HK-2 (cell line): ENCODE results near the gene PARVB.

Experiments used
- DNase-seq: peaks from one replicate; pipeline ENCODE4 v3.0.0-alpha.2; 2018; ENCODE audit not compliant: unreplicated experiment

Gene PARVB

DNA sequence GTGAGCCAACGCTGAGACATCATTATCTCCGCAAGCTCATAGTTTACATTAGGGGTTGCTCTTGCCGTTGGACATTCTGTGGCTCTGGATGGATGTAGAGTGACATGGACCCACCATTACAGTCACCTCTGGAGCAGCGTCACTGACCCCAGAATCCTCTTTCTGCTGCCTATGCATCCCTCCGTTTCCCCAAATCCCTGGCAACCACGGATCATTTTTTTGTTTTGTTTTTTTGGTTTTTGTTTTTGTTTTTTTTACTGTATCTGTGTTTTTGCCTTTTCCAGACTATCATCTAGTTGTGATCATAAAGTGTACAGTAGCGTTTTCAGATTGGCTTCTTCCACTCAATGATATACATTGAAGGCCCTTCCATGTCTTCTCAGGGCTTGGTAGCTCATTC is 4.0 kb downstream of the PARVB start:
- DNase-seq = no peak

DNA sequence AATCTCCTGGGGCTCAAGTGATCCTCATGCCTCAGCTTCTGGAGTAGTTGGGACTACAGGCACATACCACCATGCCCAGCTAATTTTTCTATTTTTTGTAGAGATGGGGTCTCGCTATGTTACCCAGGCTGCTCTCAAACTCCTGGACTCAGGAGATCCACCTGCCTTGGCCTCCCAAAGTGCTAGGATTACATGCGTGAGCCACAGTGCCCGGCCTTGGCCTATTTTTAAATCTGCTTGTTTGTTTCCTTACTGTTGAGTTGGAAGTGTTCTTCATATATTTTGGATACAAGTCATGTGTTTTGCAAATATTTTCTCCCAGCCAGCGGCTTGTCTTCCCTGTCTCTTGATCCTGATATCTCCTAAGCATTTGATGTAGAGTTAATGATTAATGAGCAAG is 5.0 kb downstream of the PARVB start:
- DNase-seq = no peak

DNA sequence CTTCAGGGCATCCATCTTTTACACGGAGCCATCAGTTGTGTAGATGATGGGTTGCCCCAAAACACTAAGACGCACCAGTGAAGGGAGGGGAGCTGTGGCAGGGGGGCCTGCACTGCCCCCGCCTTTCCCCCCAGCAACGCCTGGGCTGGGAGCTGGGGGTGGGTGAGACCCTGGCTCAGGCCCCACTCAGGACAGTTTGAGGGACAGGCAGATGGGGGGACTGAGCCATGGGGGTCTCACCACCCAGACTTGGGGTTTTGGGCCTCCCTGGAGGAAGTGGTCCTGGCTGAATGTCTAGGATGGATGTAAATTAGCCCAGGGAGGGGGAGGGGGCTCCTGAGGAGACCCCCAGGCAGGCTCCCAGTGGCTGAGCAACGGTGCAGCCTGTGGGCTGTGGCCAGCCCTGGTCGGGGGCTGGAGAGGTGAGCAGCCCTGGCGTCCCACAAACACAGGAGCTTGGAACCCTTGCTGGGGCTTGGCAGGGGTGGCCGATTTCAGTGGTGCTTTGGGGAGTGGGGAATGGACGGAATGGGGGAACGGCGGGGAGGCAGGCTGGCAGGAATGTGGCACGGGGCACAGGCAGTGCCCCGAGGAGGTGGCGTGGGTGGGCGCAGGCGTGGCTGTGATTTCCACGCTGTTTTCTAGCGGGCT is 6.1 kb downstream of the PARVB start:
- DNase-seq = no peak

DNA sequence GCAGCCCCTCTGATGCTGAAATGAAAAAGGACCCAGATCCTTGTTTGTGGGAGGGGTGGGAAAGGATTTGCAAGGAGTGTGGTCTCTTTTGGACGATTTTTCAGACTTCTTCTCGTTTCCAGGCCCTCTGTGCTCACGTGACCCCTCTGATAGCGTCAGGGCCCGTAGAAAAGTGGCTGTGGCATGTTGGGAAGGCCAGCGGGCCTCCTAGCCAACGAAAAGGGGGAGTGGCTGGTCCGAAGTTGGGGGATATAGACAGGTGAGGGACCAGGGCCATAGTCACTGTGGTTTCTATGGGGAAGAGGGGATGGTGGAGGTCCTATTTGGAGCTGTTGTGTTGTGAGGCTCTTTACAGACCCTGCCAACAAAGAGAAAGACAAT is 6.6 kb downstream of the PARVB start:
- no peak for DNase-seq

DNA sequence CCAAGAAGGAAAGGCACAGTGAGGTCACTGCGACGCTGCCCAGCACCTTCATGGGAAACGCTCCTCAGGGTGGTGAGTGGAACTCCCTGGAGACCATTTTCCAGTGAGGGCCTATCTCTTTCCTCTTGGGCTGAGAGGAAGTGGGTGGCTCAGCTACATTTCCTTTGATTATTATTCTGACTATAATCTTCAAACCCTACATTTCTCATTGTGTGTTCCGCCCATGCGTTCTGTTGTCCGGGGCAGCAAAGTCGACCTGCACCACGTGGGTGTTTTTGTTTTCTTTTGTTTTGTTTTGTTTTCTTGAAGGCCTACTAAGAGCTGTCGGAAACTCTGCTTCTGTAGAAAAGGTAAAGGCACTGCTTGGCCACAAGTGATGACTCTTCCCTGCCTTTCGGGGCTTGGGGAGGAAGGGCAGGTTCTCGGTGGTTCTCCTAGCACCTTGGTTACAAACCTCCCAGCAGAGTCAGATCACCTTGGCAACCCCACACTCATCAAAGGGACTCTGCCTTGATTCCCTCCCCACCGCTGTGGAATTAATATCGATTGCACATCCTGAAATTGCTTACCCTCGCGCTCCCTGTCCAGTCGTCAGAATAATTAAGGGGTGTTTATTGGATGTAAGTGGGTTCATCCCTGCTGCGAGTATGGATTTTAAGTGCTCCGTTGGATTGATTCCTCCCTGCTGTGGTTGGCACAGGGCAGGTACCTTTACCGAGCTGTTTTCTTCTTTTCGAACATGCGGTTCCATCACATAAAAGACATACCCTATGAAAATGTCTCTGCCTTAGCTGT is 7.3 kb downstream of the PARVB start:
- no peak for DNase-seq

DNA sequence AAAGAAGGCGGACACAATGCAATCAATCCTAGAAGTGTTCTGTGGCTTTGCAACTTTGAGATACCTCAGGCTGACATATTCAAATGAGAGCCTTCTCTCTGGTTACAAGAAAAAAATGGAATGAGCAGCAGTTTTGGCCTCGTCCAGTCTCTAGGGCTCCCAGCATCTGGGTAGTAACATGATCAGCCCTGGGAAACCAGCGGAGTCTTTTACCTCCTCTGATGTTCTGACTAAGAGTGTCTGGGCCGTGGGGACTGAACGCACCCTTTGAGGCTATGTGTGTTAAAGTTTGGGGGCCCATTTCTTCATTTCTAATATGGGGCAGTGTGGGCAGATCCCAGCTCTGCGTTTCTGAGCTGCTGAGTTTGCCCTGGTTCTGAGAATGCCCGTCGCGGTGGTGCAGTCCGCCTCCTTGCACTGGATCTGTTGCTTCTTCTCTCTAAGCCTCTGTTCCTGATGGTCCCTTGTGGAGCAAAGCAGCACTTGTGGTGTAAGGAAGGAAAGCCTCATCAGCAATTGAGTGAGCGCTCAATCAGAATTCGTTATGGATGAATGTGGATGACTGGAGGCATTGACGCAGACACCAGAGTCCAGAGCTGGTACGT is 8.1 kb downstream of the PARVB start:
- no peak for DNase-seq

DNA sequence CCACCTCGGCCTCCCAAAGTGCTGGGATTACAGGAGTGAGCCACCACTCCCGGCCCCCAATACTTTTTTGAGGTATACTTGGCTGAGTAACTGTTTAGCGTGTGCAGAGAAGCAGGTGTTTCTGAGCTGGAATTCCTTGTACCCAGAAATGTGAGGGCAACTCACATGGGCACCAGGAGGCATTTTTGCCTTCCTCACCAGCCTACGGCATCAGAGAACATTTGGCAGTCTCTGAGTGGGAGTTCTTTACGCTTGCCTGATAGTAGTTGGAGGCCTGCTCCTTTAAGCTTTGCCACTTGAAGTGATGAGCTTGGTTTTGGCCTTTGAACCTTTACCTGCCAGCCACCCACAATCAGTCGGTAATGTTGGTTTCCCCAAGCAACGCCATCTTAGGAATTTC is 9.2 kb downstream of the PARVB start:
- DNase-seq = no peak

DNA sequence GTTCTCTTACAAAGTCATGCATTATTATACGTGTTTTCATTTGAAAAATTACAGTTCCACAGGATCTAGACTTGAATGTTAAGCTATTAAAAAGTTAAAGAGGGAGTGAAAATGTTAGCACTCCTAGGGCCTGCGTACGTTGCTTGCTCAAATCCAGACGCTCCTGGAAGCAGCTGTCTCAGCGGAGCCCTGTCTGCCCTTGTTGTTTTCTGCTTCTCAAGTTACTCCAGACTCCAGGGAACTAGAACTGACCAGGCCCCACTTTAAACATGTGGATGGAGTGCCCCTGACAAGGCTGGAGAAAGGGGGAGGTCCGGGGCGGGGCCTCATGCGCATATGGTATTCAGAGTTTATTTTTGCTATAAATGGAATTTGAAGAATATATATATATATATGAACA is 9.6 kb downstream of the PARVB start:
- no peak for DNase-seq

DNA sequence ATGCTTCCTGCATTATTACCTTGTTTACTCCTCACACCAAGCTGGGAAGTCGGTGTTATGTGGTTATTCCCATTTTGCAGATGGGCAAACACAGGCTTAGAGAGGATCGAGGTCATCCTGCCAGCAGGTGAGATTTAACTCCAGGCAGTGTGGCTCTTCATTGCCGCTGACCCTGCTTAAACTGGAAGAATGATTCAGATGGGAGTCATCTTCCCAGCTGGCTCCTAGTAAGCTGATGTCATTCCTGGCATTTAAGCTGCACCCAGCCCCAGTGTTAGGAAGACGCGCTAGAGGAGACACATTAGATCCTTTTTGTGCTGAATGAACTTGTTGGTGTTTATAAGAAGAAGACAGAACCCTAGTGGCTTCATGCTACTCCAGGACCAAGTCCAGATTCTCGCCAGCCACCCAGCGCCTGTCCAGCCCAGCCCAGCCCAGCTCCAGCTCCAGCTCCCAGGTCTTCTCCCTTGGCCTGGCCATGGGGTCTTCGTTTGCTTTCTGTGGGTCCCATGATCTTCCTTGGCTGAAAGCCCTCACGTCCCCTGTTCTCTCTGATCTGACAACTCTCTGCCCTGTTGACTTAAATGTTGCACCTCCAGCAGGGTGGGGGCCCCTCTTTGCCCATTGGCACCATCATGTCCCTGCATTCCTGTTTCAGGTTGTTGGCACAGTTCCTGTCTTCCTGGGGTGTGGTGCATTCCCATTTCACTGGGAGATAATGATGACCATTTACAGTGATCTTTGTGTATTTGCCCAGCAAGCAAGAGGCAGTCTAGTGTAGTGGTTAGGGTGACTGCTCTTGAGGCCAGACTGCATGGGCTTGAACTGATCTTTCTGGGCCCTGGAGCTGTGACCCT is 13.6 kb downstream of the PARVB start:
- peak; percentile 56 for DNase-seq

DNA sequence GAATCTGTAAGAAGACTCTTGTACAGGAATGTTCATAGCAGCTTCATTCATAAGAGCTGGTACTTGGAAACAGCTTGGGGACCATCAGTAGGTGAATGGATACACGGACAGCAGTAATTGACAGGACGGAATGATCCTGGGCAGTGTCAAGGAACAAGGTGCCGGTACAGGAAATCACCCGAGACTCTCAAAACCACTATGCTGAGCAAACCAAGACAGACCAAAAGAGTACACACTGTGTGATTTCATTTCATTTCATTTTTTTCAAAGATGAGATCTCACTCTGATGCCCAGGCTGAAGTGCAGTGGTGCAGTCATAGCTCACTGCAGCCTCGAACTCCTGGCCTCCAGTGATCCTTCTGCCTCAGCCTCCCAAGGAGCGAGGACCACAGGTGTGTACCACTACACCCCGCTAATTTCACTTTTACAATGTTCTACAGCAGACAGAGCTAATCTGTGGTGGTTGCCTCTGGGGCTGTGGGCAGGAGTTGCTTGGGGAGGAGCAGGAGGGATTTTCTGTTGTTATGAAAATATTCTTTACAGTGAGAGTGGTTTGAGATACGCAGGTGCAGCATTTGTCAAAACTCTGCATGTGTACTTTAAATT is 15.6 kb downstream of the PARVB start:
- no peak for DNase-seq

DNA sequence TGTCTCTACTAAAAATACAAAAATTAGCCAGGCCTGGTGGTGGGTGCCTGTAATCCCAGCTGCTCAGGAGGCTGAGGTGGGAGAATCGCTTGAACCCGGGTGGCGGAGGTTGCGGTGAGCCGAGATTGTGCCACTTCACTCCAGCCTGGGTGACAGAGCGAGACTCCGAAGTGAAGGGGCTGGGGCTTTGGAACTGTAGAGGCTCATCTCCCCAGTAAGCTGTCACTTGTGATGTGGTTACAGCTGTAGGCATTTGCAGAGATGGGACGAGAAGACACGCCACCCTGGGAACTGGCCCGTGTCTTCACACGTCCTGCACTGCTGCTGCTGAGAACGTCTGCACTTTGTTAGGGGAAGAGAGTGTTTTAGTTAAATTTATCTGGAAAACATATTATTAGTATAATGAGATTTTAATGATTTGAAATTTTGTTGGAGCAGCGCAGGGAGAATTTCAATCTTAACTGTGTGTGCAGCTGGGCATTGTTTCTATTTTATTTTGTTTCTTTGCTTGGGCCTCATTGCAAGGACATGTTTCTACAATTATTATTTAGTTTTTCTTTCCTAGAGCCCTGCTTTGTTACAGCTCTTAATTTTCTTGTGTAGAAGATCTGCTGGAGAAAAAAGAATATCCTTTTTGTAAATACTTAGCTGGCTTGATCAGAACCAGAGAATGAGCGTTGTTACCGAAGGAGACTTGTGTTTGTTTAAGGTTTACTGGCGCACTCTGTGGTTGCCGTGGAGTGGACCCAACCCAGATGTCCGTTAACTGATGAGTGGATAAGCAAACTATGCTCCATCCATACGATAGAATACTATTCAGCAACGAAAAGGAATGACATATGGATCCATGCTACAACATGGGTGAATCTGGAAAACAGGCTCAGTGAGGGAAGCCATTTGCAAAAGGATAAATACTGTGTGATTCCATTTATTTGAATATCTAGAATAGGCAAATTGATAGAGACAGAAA is 18.4 kb downstream of the PARVB start:
- no peak for DNase-seq

DNA sequence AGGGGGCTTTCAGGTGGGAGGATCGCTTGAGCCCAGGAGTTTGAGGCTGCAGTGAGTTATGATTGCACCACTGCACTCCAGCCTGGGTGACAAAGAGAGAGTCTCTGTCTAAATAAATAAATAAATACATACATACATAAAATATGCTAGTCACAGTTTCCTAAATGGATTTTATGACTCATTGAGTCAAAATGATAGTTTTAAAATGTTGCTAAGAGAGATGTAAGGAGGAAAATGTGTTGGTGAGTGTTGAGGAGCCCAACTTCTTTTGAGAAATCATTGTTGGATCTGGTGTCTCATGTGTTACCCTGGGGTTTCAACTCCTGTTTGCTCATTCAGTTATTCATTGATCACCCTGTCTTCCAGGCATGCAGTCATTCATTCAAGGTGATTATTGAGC is 21.0 kb downstream of the PARVB start:
- DNase-seq = no peak

DNA sequence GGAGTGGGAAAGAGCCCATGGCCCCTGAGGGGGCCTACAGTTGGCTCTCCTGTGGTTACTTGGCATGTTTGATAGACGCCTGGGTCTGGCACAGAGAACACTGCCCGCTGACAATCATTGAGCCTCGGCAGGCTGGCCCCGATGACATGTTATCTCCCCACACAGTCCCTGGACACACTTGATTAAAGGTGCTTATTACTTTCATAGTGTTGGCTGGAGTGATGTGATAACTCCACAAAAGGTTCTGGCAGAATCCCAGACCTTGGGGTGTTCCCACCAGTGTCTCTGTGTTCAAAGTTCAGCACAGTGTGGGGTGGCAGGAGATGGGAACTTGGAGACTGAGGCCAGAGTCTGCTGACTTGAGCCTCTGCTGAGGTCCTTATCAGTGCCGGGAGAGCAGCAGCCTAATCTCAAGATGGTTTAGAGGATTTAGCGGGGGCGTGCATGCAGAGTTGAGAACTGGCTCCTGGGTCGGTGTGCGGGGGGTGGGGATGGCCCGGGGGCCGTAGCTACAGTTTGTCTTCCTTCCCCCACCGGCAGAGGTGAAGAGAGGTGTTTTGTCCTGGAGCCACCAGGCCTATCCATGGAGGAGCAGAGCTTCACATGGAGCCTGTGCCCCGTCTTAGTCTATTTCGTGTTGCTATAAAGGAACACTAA is 22.5 kb downstream of the PARVB start:
- DNase-seq = no peak

DNA sequence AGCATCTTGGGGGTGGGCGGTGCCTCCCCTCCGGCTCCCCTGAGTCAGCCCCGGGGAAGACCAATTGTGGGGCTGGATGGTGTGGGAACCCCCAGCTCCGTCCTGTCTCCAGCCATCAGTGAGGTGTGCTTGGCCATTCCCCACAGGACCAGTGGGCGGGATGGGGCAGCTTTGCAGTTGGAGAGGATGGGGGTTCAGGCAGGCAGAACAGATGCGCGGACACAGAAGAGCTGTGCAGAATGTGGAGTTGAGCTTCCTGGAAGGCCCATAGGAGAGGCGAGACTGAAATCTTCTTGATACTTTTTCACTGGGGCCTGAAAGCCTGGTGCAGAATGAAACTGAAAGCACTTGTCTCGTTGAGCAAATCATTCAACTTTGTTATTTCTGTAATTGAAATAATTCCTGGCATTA is 23.8 kb downstream of the PARVB start:
- DNase-seq = no peak

DNA sequence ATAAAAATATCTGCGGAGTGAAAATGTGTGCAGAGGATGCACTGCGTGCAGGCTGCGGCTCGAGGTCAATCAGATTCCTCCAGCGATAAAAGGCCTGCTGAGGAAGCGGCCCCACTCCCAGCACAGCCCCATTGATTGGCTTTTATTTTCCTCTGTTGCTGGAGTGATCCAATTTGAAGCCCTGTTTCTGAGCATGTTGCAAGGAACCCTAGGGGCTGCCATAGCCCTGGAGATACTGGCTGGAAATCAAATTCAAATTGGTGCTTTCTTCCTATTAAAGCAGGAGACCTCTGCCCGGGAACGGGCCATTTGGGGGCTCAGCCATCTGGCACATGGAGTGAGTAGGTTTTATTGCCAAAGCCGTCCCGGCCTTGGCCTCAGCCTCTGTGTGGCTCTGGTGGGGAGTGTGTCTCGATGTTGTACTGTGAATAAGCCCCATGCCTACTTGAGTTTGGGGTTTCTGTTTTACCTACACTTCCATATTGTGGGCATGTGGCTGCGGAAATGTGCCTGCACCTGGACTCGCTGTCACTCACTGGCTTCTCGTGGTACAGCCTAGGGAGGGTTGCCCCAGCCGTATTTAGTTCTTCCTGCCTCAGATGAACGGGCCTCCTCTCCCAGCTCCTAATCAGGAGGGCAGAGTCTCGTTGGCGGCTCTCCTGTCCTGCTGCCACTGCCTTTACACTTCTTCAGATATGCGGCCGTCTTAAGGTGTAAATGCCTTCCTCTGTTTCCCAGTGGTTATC is 25.6 kb downstream of the PARVB start:
- DNase-seq = no peak

DNA sequence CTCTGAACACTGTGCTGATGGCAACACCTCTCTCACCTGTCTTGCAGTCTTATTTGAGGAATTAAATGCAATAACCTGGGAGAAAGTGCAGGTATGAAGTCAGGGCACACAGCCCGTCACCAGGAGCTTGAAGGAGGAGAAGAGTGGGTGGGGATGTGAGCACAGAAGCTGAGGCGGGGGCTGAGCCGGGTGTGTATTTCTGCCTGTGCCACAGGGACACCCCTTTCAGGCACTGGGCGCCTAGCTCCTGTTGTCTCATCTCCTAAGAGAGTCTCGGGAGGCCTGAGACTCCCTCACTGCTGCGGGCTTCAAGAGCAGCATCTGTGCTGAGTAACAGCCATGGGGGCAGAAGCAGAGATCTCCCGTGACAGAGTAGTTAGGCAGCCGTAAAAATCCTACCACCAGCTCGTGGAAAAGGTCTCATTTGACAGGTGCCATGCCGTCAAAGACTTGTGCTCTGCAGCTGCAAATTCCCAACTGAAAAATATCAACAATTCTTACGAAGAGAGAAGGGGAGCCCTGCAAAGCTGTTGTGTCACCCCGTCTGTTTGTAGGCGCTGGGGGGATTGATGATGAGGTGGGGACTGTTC is 26.8 kb downstream of the PARVB start:
- DNase-seq = no peak

DNA sequence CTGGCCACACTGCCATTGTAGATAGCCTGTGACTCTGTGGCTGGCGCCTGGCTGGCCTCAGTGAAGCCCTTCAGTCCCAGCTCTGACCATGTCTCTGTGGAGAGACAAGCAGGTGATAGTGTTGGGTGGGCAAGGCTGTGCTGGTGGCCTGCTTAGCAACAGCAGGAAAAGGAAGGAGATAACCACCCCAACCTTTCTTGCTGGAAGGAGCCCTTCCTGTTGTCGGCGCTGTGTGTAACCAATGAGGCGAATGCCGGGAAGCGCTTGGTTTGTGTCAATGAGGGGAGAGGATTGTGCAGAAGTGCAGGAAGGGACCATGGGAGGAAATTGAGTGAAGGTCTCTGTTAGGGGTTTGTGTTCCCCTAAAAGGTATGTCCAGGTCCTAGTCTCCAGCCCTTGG is 27.3 kb downstream of the PARVB start:
- DNase-seq = no peak

DNA sequence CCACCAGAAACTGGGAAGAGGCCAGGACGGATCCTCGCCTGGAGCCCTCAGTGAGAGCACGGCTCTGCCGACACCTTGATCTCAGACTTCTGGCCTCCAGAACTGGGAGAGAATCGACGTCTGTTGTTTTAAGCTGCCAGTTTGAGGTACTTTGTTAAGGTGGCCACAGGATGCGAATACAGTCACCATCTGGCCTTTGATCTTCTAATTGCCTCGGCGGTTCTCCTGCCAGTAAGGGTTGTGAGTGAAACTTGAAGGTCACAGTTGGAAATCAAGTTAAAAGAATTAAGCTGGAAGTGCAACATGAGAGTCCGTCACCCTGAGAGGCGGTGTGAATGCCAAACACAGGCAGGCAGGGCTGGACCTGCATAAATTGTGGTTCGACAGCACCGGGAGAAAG is 27.9 kb downstream of the PARVB start:
- no peak for DNase-seq

DNA sequence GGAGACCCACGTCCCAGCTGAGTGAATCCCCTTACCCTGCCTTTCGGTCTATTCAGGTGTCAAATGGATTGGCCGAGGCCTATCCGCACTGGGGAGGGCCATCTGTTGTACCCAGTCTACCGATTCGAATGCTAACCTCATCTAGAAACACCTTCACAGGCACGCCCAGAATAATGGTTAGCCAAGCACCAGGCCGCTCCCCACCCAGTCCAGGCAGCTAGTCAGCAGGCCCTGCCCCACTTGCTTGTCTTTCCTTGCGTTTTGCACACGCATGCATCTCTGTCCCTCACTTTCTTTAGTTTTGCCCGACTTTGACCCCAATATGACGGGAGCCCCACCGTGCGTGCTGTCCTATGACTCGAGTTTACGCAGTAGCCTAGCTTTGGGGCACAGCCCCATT is 31.7 kb downstream of the PARVB start:
- DNase-seq = no peak
